ENCODE measurements around the gene NXPE2. TPM values are rescaled to one million over a fixed set of nuclear protein-coding genes. Genes with fewer than 3 reads are reported as not detected.

The NXPE2 gene
- total RNA-seq, 1 donor from 2014 or later: not detected

DNA sequence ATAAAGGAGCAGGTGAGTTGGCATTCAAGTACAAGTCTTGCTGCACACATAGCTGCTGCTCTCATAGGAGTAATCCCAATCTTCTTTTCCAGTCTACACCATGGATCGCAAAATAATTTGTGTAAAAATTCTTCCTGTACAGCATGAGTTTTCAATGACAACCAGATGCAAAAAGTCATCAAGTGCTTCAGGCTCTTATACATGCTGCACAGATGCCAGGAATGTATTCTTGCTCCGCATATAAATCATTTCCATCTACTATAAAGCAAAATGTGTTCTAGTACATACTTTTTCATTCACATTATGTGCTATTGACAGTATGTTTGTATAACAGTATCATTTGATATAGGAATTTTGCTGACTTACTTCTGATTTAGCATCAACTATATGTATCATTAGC, 35.4 kb downstream of the NXPE2 start:
- TF ChIP-seq, protein P1, sequence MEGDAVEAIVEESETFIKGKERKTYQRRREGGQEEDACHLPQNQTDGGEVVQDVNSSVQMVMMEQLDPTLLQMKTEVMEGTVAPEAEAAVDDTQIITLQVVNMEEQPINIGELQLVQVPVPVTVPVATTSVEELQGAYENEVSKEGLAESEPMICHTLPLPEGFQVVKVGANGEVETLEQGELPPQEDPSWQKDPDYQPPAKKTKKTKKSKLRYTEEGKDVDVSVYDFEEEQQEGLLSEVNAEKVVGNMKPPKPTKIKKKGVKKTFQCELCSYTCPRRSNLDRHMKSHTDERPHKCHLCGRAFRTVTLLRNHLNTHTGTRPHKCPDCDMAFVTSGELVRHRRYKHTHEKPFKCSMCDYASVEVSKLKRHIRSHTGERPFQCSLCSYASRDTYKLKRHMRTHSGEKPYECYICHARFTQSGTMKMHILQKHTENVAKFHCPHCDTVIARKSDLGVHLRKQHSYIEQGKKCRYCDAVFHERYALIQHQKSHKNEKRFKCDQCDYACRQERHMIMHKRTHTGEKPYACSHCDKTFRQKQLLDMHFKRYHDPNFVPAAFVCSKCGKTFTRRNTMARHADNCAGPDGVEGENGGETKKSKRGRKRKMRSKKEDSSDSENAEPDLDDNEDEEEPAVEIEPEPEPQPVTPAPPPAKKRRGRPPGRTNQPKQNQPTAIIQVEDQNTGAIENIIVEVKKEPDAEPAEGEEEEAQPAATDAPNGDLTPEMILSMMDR (IDR thresholded peaks at IDR 0.05; ENCODE audit: partially characterized antibody, unreplicated experiment): no peak
- Mint-ChIP-seq H3K27me3 (ENCODE audit: unreplicated experiment) (no peaks in the 10 kb centered on the region), H3K4me3 (ENCODE audit: unreplicated experiment) (no peak overlapping the region), H3K36me3 (ENCODE audit: unreplicated experiment) (peaks cover 11% of the 10 kb centered on the region), H3K27ac (ENCODE audit: unreplicated experiment) (no peak overlapping the region), H3K9me3 (ENCODE audit: unreplicated experiment) (no peaks in the 10 kb centered on the region), H3K4me1 (ENCODE audit: low read depth, unreplicated experiment) (no peaks in the 10 kb centered on the region)
- no peak for DNase-seq

DNA sequence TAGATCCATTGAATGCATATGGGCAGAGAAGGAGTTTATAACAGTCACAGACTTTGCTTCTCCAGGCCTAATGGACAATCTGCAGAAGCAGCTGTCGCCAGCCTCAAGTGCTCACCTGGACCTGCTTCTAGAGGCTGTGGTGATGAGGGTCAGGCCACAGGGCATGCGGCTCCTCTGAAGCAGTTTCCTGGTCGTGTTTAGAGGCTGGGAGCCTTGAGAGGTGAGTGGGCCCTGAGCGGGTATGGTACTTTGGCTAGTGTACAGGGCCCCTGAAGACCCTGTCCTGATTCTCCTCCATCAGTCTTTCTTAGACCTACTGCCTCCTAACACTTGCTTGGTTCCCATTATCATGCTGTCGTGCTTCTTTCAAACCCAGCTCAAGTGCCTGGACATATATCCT, 41.2 kb downstream of the NXPE2 start:
- Mint-ChIP-seq H3K9me3 (ENCODE audit: unreplicated experiment) (no peaks in the 10 kb centered on the region), H3K27me3 (ENCODE audit: unreplicated experiment) (no peaks in the 10 kb centered on the region), H3K4me1 (ENCODE audit: low read depth, unreplicated experiment) (no peaks in the 10 kb centered on the region), H3K27ac (ENCODE audit: unreplicated experiment) (no peak overlapping the region), H3K4me3 (ENCODE audit: unreplicated experiment) (no peak overlapping the region), H3K36me3 (ENCODE audit: unreplicated experiment) (no peaks in the 10 kb centered on the region)
- no peak for DNase-seq
- TF ChIP-seq, protein P1 (IDR thresholded peaks at IDR 0.05; ENCODE audit: partially characterized antibody, unreplicated experiment): no peak

DNA sequence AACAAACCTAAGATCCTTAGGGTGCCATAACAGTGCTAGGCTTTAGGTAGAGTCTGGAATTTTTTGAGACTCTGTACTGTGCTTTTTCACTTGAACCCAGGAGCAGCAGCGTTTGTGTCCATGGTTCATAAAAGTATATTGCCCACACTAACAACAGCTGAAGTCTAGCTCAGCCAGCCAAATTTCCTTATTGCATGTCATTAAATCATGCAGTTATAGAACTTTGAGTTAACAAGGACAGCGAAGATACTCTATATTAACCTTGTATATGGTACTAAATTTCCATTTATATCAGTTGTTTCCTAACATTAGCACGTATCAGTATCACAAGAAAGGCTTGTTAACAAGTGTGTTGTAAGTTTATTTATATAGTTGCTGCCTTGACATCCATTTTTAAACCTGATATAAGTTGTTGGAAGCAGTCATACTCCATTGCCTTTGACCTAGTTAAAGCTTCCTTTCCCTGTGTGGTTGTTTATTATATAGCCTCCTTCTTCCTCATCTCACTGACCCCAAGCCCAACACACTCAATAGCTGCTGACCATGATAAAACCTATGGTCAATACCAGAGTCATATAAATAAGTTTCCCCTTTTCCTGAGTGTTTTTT, 46.7 kb downstream of the NXPE2 start:
- Mint-ChIP-seq H3K9me3 (ENCODE audit: unreplicated experiment) (no peaks in the 10 kb centered on the region), H3K27ac (ENCODE audit: unreplicated experiment) (no peak overlapping the region), H3K36me3 (ENCODE audit: unreplicated experiment) (no peaks in the 10 kb centered on the region), H3K4me3 (ENCODE audit: unreplicated experiment) (no peak overlapping the region), H3K4me1 (ENCODE audit: low read depth, unreplicated experiment) (no peaks in the 10 kb centered on the region), H3K27me3 (ENCODE audit: unreplicated experiment) (no peaks in the 10 kb centered on the region)
- TF ChIP-seq, protein P1 (IDR thresholded peaks at IDR 0.05; ENCODE audit: partially characterized antibody, unreplicated experiment): no peak
- DNase-seq: no peak

DNA sequence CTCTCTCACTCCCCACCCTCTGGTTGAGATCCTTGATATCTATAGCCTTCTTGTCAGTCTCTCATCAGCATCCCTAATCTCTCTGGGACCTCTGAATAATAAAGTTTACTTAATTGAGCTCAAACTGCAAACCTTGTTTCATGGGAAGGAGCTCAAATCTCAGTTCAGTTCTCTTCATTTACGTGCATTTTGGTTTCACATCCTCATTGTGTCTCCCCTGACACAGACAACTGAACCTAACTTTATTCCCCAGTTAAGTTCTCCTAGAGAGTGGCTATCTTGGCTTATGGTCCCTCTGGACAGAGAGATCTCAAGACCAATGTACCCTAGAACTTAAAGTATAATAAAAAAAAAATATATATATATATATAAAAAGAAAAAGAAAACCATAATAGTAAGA, 47.3 kb downstream of the NXPE2 start:
- no peaks in the 10 kb centered on the region for H3K27me3 Mint-ChIP-seq (ENCODE audit: unreplicated experiment)
- H3K4me3 Mint-ChIP-seq (ENCODE audit: unreplicated experiment): no peak overlapping the region
- H3K36me3 Mint-ChIP-seq (ENCODE audit: unreplicated experiment): no peaks in the 10 kb centered on the region
- DNase-seq: no peak
- H3K9me3 Mint-ChIP-seq (ENCODE audit: unreplicated experiment): no peaks in the 10 kb centered on the region
- no peaks in the 10 kb centered on the region for H3K4me1 Mint-ChIP-seq (ENCODE audit: low read depth, unreplicated experiment)
- TF ChIP-seq, protein P1 (IDR thresholded peaks at IDR 0.05; ENCODE audit: partially characterized antibody, unreplicated experiment): no peak
- H3K27ac Mint-ChIP-seq (ENCODE audit: unreplicated experiment): no peak overlapping the region

DNA sequence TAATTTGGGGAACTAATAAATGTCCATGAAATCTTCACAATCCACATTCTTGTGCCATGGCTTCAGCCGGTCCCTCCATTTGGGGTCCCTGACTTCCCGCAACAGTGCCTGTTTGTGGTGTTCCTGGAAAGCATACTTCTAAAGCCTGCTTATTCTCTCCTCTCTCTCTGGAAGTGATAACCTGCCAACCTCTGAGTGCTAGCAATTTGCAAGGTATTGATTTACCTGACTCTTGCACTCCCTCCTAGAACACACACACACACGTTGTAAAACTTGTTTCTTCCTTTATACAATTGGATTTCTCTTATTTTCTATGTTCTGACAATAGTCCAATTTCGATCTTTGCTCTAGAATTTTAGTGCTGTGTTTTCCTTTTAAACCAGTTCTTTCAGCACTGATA, 58.5 kb downstream of the NXPE2 start:
- H3K36me3 Mint-ChIP-seq (ENCODE audit: unreplicated experiment): peaks cover 8% of the 10 kb centered on the region
- no peak overlapping the region for H3K4me3 Mint-ChIP-seq (ENCODE audit: unreplicated experiment)
- H3K9me3 Mint-ChIP-seq (ENCODE audit: unreplicated experiment): no peaks in the 10 kb centered on the region
- H3K27me3 Mint-ChIP-seq (ENCODE audit: unreplicated experiment): peaks cover 1% of the 10 kb centered on the region
- DNase-seq: no peak
- no peaks in the 10 kb centered on the region for H3K4me1 Mint-ChIP-seq (ENCODE audit: low read depth, unreplicated experiment)
- TF ChIP-seq, protein P1 (IDR thresholded peaks at IDR 0.05; ENCODE audit: partially characterized antibody, unreplicated experiment): no peak
- no peak overlapping the region for H3K27ac Mint-ChIP-seq (ENCODE audit: unreplicated experiment)
